Stimulated activated CD8-positive, alpha-beta memory T cell treated with anti-CD3 and anti-CD28 coated beads, Interleukin-12 subunit alpha, Interleukin-12 subunit beta, amount 100 ng/mL, for 4 hours (primary cell): ENCODE results near the gene DCP2.

Experiments
- DNase-seq: peaks from one replicate; pipeline ENCODE4 v3.0.0-alpha.2; 2020; ENCODE audit warnings: low read depth

DCP2 gene

GRCh38 chr5:113047733-113048652 is 71.4 kb downstream of the DCP2 start:
- no peak for DNase-seq

- DNase-seq, result no peak
Measured at GRCh38 chr5:113048931-113049330, 72.3 kb downstream of the DCP2 start.

- no peak for DNase-seq
Measured at GRCh38 chr5:113050721-113051382, 74.3 kb downstream of the DCP2 start.

- no peak for DNase-seq
Measured at GRCh38 chr5:113052041-113052795, 75.6 kb downstream of the DCP2 start.

- no peak for DNase-seq
Measured at GRCh38 chr5:113053511-113053995, 77.0 kb downstream of the DCP2 start.

GRCh38 chr5:113054899-113055298 is 78.3 kb downstream of the DCP2 start:
- DNase-seq, result no peak

- no peak for DNase-seq
Measured at GRCh38 chr5:113056988-113057387, 80.4 kb downstream of the DCP2 start.

GRCh38 chr5:113057557-113057984 is 81.0 kb downstream of the DCP2 start:
- DNase-seq, result no peak

GRCh38 chr5:113058269-113058668 is 81.7 kb downstream of the DCP2 start:
- DNase-seq, result no peak

- no peak for DNase-seq
Measured at GRCh38 chr5:113058706-113059226, 82.2 kb downstream of the DCP2 start.

- DNase-seq, result no peak
Measured at GRCh38 chr5:113059232-113060040, 82.8 kb downstream of the DCP2 start.

GRCh38 chr5:113060408-113061025 is 83.9 kb downstream of the DCP2 start:
- DNase-seq, result no peak

- DNase-seq, result no peak
Measured at GRCh38 chr5:113061846-113062780, 85.5 kb downstream of the DCP2 start.

- DNase-seq, result no peak
Measured at GRCh38 chr5:113062869-113063508, 86.4 kb downstream of the DCP2 start.

GRCh38 chr5:113063927-113064326 is 87.3 kb downstream of the DCP2 start:
- no peak for DNase-seq

GRCh38 chr5:113064806-113065205 is 88.2 kb downstream of the DCP2 start:
- DNase-seq, result no peak

GRCh38 chr5:113065626-113066025 is 89.0 kb downstream of the DCP2 start:
- no peak for DNase-seq

- DNase-seq, result no peak
Measured at GRCh38 chr5:113067635-113068344, 91.2 kb downstream of the DCP2 start.

- no peak for DNase-seq
Measured at GRCh38 chr5:113068559-113068958, 92.0 kb downstream of the DCP2 start.
